Urothelium cell line (cell line): ENCODE results near the gene SLC22A31.
A peak's percentile ranks its signal among the peaks of the same experiment; 100 is the strongest.

Experiments used
- DNase-seq: peaks from one replicate; pipeline ENCODE4 v3.0.0; 2011; ENCODE audit warnings: low spot score, mixed read lengths
- FAIRE-seq: peaks from 2 replicates; lab custom pipeline; 2011; peaks lifted over from hg19 to GRCh38; lab: Jason Lieb, UNC

The SLC22A31 gene

DNA sequence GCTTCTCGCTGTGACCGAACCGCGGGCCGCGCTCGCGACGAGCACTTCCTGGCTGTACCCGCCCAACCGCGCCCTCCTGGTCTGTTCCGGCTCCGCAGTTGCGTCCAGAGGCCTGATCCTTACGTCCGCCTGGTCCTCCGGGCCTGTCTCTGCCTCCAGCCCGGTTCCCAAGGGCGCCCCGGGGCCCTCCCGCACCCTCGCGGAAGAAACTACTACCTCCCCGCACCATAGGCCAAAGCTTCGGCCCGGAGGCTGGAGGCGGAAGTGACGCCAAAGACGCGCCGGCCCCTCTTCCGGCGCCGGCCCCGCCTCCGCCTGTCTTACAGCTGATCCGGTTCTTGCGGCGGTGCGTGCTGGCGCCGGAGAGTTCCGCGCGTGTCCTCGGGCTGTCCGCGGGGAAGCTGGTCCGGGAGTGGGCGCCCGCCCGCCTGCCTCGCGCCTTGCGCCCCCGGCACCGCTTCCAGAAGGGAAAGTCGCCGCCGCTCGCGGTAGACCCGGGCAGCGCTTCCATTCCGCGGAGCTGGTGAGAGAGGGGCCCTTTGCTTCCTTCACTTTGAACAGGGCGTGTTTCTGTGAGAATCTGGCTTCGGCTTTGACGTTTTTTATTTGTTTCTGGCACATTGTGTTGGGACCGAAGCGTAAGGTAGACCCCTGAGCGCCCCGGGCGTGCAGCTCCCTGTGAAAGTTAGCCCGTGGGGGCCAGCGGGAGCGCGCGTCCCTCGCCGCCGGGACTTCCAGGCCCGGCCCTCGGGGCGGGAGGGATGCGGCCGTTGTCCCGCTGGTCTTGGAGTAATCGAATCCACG is 17.3 kb upstream of the SLC22A31 start, which contains the start of gene ZNF778:
Gene ZNF778, plus strand, starts transcription at position 316 of the 804 bp plus-strand sequence. CDS start 3,425 bp downstream, outside the sequence.
- peak; percentile 92 for DNase-seq
- FAIRE-seq = peak; percentile 9

DNA sequence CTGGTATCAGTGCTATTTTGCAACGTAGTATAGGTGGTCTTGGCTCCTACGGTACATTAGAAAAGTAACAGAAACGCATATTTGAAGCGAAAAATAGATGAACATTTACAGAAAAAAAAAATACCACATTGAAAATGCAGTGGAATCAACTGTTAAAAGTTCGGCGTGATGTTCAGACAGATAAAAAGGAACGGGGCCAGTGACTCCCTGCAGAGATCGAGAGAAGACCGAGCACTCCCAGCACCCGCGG is 16.7 kb upstream of the SLC22A31 start:
- no peak for FAIRE-seq
- DNase-seq = no peak

DNA sequence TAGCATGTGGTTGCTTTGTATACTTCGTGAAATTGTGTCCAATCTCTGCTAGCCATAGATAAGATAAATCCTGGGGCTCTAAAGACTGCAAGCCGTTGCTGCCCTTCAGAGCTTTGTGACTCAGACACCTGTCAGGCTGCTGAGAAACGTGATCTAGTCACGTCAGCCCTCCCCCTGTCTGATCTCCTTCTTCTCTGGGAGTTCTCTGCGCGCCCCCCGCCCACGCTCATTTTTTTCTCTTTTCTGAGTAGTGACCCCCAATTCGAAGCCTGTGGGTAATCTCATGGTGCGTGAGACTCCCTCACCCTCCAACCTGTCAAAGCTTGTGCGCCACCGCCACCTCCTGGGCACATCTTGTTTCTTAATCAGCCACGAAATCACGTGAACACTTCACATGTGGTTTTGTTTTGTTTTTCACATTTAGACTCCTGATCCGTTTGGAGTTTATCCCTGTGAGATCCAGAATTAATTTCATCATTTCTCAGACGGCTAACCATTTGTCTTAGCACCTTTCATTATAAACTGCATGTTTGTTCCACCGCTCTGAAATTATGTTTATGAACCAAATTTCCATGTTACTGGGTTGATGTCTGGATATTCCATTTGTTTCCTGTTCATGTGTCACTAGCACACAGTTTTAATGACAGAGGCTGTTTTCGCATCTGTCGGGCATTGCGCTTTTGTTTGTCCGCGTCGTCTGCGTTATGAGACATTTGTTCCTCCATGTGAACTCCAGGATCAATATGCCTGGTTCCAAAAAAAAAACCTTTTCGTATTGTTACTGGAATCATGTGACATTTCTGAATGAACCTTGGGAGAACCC is 16.2 kb upstream of the SLC22A31 start:
- peak; percentile 59 for FAIRE-seq
- DNase-seq = peak; percentile 74

DNA sequence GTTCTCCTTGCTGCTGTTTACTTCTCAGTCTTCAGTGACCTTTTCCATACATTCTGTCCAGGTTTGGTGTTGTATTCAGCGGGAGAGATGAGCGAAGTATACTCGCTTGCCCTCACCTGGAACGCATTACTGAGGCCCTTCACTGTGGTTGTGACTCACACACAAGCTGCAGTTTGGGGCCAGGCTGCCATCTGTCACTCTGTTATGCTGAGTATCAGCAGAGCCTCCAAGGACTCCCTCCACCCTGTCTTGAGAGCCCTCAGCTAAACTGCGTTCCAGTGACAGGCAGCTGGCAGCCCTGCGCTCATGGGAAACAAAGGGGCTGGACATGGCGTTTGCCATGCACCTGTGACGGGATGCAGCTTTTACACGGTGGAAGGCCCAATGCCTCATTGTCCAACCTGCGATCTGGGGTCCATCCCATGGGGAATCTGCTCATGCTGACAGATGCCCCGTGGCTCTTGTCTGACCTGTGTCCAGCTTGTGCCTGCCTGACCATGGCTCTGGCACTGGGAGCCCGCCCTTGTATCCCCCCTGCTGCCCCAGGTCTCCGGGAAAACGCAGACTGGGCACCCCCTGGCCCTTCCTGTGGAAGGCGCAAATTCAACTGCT is 10.7 kb upstream of the SLC22A31 start:
- FAIRE-seq (peak; percentile 13), DNase-seq (no peak)

DNA sequence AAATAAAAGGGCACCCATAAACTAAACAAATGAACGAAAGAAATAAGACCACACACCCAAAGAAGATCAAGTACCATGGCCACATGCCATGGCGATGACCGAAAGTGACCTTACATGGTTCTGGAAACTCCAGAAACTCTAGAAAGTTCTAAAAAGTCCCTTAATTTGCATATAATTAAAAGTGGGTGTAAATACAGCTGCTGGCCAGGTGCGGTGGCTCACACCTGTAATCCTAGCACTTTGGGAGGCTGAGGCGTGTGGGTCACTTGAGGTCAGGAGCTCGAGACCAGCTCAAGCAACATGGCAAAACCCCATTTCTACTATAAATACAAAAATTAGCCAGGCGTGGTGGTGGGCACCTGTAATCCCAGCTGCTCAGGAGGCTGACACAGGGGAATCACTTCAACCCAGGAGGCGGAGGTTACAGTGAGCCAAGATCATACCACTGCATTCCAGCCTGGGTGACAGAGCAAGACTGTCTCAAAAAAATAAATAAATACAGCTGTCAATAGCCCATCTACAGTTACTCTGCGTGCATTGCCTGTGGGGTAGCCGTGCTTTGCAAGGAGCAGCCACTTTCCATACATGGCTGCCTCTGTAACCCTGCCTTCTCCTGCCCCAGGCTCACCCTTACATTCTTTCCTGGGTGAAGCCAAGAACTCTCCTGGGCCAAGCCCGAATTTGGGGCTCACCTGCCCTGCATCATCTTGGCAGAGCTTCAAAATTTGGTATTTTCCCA is 10.0 kb upstream of the SLC22A31 start:
- no peak for FAIRE-seq
- DNase-seq = no peak

DNA sequence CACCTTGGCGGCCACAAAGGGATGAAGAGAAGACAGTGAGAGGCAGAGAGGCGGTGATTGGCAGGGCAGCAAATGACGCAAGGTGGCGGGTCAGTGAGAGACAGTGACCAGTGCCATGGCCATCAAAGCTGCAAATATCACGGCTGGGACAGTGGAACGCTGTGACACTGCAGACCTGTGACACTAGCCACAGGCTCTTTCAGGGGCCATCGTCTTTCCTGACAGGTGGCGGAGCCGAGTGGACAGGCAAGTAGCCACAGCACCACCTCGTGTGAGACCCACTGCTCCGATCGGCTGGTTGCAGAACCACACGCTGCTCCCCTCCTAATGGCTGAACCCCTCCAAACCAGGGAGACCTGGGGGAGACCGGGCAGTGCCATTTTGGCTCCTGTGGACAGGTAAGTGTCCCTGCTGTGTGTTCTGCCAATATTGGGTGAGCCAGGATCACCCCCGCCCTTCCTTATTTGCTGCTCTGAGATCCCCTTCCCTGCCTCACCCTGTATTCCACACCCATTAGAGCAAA is 9.2 kb upstream of the SLC22A31 start:
- FAIRE-seq (no peak), DNase-seq (no peak)

DNA sequence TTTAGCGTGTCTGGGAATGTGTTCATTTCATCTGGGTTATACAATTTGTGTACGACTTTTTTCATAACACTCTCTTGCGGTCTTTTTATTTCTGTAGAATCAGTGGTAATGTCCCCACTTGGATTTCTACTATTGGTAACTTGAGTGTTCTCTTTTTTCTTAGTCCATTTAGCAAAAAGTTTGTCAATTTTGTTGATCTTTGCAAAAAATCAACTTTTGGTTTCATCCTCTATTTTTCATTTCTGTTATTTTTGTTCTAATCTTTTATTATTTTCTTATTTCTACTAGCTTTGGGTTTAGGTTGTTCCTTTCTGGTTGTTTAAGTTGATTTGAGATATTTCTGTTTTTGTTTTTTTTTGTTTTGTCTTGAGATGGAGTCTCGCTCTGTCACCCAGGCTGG is 7.7 kb upstream of the SLC22A31 start:
- no peak for FAIRE-seq
- DNase-seq = no peak

DNA sequence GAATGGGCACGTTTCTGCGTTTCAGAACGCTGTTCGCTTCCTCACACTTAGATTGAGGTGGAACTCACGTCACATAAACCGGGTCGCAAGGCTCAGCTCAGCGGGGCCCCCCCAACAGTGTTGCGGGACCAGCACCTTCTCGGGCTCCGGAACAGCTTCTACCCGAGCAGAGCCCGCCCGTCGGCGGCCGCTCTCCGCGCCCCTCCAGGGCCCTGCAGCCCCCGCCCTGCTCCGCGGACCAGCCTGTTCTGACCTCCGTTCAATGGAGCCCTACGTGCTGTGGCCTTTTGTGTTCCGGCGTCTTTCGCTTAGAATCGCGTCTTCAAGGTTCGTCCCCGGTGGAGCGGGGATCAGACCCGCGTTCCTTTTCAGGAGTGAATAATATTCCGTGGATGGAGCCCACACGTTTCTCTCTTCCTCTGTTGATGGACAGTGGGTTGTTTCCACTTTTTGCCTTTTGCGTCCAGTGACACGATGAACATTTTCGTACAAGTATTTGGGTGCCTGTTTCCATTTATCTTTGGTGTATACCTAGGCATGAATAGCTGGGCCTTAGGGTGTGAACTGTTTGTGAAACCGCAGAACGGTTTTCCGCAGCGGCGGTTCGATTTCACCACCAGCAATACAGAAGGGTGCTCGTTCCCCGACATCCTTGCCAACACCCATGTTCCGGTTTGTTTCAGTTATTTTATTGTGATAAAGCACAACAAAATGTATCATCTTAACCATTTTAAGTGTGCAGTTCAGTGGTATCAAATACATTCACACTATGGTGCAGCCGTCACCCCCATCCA is 2.3 kb upstream of the SLC22A31 start:
- FAIRE-seq (no peak), DNase-seq (no peak)

DNA sequence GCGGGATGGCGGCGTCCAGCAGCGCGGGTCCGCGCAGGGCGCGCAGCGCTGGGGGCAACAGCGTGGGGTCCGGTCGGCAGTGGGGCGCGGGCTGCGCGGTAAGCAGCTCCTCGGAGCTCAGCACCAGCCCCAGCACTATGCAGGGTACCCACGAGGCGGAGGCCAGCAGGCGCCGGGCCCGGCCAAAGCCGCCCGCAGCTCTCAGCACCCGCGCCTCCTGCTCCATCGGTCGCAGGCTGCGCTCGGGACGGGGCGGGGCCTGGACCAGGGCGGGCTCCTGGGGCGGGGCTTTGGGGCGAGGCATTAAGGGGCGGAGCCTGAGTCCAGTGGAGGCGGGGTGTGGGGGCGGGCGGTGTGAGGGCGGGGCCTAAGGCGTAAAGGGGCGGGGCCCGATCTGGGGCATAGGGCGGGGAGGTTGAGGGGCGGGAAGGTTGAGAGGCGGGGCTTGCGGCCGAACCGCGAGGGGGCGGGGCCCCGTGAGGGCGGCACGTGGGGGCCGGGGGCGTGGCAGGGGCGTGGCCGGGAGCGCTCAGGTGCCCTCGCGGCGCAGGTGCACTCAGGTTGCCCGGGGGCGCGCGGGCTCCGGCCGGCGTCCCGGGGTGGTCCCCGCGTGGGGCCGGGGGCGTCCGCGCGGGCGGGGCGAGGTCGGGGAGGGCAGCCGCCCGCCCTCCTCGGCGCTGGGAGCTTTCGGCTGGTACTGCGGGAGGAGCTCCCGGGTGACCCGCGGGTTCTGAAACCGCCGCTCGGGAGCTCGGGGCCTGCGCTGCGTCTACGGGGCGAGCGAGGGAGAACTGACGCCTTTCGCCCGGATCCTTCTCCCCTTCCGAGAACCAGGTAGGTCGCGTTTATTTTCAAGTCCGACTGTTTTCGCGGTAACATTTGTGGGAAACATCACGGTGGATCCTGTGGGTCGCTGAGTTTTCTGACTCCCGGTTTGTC is 1.4 kb upstream of the SLC22A31 start:
- no peak for FAIRE-seq
- DNase-seq = peak; percentile 25

DNA sequence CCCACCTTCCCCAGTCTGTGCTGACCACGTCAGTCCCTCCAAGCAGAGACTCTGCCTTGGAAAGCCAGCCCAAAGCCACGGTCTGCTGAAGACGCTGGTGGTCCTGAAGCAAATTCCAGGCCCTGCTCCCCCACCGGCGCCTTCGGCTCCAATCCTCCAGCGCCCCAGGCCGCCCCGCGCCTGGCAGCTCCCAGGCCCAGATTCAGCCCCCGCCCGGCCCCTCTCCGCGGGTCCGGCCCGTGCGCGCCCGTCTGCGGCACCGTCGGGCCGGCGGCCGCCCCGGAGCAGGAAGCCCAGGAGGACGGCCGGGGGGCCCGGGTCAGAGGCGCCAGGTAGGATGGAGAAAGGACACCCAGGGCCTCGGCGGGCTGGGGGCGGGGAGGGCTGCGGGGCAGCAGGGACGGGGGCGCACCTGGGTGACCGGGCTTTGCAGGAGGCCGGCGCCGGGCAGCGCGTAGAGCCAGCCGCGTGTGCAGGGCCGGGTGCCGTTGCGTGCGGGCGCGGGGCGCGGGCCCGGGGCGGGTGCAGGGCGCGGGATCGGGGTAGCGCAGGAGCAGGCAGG is 594 bp upstream of the SLC22A31 start:
- FAIRE-seq (no peak), DNase-seq (no peak)

DNA sequence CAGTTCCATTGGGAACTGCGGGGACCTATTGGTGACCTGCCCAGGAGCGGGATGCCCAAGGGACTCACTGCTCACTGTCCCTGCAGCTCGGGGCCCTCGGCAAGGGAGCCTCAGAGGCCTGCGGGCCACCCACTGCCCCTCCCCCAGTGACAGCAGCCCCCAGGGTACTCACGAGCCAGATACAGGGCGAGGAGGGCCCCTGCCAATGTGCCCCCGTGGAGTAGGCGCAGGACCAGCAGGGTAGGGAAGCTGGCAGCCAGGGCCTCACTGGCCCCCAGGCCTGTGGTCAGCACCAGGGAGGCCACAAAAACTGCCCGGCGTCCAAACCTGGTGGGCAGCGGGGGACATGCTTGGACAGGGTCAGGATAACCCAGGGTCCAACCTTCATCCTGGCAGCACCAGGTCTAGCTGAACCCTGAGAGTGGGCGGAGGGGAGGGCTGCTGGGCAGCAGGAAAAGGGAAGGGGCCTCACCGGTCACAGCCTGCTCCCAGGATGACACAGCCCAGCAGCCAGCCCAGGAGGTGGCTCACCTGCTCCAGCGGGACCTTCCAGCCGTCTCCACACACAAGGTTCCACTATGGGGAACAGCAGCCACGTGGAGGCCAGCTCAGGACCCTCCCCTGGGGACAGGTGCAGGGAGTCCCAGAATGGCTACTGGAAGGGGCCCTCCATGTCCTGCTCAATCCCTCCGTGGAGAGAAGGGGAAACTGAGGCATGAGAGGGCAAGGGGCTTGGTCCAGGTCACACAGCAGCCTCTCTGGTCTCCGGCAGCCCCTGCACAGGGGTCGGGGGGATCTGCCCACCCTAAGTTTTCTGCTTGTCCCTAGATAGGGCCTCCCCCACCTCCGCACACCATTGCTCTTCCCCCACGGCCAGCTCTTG is 855 bp downstream of the SLC22A31 start:
- DNase-seq (no peak), FAIRE-seq (no peak)

DNA sequence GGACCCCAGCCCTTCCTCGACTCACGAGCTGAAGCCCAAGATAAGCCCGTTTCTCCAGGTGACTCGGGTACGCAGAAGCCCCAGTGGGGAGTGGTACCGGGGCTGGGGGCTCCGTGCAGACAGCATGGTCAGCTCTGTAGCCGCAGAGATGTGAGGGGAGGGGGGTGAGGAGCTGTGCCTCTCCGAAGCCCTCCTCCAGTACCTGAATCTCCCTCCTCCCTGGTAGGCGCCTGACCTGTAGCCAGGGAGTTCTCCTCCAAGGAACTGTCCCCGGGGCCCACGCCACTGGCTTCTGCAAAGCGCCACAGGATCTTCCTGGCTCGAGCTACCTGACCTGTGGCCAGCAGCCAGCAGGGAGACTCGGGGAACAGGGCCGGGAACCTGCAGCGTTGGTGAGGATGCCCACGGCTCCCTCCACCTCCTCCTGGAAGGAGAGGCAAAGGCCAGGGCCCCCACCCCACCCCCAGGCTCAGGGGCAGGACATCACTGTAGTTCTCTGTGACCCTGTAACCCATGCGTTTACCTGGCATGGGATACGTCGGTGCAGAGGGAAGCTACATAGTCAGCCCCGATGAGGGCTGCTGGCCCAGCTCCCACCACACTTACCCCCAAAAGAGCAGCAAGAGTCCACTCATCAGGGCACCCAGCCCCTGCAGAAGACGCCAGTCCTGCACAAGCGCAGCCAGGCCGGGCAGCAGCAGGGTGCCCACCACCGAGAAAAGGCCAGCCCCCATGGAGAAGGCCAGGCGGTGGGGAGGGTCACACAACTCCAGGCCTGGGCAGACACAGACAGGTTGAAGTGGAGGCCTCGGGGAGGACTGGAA is 1.7 kb downstream of the SLC22A31 start:
- DNase-seq (no peak), FAIRE-seq (no peak)

DNA sequence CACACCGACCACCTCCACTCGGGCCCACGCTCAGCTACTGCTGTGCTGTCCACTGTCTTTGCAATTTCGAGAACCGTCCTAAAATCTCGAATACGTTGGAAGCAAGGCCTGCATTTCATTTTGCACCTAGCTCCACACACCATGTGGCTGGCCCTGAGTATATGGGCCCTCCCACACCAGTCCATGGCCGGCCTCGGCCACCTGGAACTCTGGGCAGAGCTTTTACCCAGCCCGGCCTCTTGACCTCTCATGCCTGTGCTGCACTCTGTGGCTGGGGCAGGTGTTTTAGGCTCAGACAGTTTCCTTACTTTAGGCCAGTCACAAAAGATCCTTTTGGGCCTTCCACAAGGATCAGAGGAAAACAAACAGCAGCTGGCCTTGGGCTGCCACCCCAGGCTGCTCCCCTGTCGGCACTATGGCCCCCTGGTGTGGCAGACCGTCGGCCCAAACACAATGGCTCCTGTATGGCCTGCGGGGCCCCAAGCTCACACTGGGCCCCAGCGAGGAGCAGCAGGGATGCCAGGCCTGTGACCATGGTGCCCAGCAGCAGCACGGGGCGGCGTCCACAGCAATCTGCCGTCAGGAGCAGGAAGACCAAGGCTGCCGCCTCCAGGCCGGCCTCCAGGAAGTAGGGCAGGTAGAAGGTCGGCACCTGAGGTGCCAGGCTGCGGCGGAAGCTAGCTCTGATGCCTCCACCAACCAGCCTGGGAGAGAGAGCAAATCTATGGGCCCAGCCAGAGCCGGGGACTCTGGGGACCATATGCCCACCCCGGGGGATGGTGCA is 2.5 kb downstream of the SLC22A31 start:
- no peak for FAIRE-seq
- DNase-seq = no peak

DNA sequence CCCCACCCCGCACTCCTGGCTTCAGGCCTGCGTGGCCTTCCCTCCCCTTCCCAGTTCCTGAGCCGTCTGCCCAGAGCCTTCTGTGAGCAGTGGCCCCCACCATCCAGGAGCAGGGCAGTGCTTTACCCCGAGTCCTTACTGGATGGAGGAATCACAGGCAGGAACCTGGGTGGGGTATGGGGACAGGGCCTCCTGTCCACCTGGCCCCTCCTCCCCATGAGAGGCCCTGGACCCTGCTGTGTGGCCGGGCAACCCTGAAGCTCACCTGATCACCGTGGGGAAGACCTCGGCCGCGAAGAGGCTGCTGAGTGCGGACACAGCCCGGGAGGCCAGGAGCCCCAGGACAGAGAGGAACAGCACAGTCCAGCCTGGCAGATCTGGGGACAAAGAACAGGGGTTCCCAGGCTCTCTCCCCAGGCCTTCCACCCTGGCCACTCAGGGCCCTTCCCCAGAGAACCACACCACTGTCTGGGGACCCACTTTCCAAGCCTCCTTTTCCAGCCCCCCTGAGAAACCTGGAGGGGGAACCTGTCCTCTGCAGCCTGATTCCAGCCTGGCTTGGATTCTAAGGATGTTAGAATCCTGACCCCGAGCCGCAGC is 3.2 kb downstream of the SLC22A31 start:
- no peak for FAIRE-seq
- no peak for DNase-seq

DNA sequence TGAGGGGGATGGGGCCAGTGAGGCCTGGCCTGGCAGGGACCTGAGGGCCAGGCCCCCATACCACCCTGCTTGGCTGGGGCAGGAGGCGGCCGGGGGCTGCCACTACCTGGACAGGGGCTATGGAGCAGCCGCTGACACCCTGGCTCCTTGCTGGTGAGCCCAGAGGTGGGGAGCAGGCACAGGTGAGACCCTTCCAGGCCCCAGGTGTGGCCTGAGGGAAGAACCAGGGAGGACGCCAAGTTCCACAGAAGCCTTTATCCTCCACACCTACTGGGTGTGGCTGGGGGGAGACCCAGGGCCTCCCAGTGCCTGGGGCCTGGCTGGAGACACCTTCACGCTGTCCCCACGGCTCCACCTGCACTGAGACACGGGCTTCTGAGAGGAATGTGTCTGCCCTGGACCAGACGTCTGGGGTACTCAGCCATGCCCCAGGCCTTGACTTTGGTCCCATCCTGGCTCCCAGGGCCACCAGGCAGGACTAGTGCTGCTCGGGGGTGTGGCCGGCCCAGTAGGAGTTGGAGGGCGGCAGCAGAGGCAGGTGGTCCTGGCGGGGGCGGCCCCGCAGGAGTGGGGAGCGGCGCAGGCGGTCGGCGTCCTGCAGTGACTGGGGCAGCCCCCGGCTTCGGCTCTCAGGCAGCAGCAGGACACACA is 4.7 kb downstream of the SLC22A31 start:
- DNase-seq = no peak
- FAIRE-seq = no peak
